Activated CD8-positive, alpha-beta T cell treated with anti-CD3 and anti-CD28 coated beads, Interleukin-2, amount 10 ng/mL, durations not matched to agents 7 days and 5 days (primary cell): Measurements from ENCODE around the gene SHROOM4. TPM values are rescaled to one million over a fixed set of nuclear protein-coding genes. Genes with fewer than 3 reads are reported as not detected.

ENCODE experiments used
- ATAC-seq: fragments of 150-1000 bp; cut with Tn5 transposase; one replicate; pipeline ENCODE4 v1.10.0; 2021; ENCODE audit warnings: moderate library complexity
- CTCF ChIA-PET: fragments of 350-600 bp; sonication (Branson Sonifier 250); formaldehyde crosslinking; loops from one replicate; lab custom pipeline; 2021; ENCODE audit warnings: antibody characterized with exemption; lab: Charles Lee
- POLR2A ChIA-PET: fragments of 350-600 bp; sonication (Branson Sonifier 250); formaldehyde crosslinking; loops from one replicate; lab custom pipeline; 2021; ENCODE audit warnings: antibody characterized with exemption; lab: Charles Lee
- DNase-seq: peaks from one replicate; pipeline ENCODE4 v3.0.0-alpha.2; 2020
- H3K27ac Mint-ChIP-seq: one replicate; pipeline ENCODE4 v1.8.0; 2021; ENCODE audit warnings: mild to moderate bottlenecking, mixed read lengths
- H3K27me3 Mint-ChIP-seq: one replicate; pipeline ENCODE4 v1.8.0; 2021; ENCODE audit warnings: low read depth, mixed read lengths
- H3K36me3 Mint-ChIP-seq: one replicate; pipeline ENCODE4 v1.8.0; 2021; ENCODE audit warnings: low read depth, mixed read lengths
- H3K4me1 Mint-ChIP-seq: one replicate; pipeline ENCODE4 v1.8.0; 2021; ENCODE audit warnings: low read depth, mixed read lengths
- H3K4me3 Mint-ChIP-seq: one replicate; pipeline ENCODE4 v1.8.0; 2021; ENCODE audit warnings: mild to moderate bottlenecking, mixed read lengths
- H3K9me3 Mint-ChIP-seq: one replicate; pipeline ENCODE4 v1.8.0; 2022; ENCODE audit warnings: mixed read lengths; ENCODE audit not compliant: insufficient read depth
- total RNA-seq, 2 experiments: library from RNA; stranded (reverse); gene quantifications; one replicate each; pipeline ENCODE4 v1.2.3, GENCODE V29; 2021

The SHROOM4 gene, protein sequence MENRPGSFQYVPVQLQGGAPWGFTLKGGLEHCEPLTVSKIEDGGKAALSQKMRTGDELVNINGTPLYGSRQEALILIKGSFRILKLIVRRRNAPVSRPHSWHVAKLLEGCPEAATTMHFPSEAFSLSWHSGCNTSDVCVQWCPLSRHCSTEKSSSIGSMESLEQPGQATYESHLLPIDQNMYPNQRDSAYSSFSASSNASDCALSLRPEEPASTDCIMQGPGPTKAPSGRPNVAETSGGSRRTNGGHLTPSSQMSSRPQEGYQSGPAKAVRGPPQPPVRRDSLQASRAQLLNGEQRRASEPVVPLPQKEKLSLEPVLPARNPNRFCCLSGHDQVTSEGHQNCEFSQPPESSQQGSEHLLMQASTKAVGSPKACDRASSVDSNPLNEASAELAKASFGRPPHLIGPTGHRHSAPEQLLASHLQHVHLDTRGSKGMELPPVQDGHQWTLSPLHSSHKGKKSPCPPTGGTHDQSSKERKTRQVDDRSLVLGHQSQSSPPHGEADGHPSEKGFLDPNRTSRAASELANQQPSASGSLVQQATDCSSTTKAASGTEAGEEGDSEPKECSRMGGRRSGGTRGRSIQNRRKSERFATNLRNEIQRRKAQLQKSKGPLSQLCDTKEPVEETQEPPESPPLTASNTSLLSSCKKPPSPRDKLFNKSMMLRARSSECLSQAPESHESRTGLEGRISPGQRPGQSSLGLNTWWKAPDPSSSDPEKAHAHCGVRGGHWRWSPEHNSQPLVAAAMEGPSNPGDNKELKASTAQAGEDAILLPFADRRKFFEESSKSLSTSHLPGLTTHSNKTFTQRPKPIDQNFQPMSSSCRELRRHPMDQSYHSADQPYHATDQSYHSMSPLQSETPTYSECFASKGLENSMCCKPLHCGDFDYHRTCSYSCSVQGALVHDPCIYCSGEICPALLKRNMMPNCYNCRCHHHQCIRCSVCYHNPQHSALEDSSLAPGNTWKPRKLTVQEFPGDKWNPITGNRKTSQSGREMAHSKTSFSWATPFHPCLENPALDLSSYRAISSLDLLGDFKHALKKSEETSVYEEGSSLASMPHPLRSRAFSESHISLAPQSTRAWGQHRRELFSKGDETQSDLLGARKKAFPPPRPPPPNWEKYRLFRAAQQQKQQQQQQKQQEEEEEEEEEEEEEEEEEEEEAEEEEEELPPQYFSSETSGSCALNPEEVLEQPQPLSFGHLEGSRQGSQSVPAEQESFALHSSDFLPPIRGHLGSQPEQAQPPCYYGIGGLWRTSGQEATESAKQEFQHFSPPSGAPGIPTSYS (N-terminal part only)
- total RNA-seq: not detected

DNA sequence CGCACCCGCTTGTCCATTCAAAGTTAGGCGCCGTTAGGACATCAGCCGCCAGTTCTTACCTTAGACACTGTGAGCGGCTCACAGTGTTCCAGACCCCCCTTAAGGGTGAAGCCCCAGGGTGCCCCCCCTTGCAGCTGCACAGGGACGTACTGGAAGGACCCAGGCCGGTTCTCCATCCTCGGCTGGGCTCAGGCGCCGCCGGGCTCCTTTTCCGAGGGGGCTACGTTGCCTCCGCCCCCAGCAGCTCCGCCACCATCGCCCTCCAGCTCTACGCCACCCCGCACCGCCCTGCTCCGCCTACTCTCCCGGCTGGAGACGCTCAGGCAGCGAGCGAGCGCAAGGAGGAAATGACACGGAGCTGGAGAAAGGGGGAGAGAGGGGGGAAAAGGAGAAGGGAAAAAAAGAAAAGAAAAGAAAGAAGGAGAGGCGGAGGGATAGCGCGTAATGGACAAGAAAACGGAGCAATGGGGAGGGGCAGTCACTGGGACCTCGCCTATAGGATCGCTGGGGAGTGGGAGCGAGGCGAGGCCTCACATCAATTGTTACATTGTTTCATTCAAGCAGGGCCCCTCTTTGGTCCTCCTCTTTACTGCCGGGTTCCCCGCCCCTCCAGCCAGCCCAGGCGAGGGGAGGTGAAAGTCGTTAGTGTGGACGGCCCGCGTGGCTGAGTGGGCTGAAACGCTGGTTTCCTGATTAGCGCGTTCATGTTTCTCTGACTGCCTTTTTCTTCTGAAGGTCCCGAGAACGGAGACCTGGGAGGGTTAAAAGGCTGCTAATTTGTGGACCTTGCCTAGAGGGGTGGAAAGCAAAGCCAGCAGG is at the start of gene SHROOM4:
Gene SHROOM4 (minus strand): TSS at position 352 of the 819 bp plus-strand sequence. CDS start 176 bp downstream, at position 176.
- POLR2A ChIA-PET: no interaction called here
- Mint-ChIP-seq H3K27ac (no peak within 1 kb of the TSS), H3K4me1 (peaks cover 8% of the 10 kb centered on the region), H3K4me3 (no peak within 1 kb of the TSS), H3K27me3 (peaks cover 31% of the 10 kb centered on the region), H3K9me3 (no peaks in the 10 kb centered on the region), H3K36me3 (no peaks in the 10 kb centered on the region)
- DNase-seq (no peak), ATAC-seq (no peak)
- CTCF ChIA-PET: interaction anchor here (0.6 kb wide), 1 partner anchor 73 kb away, joined by 3 read pairs; no protein-coding TSS in a partner anchor

DNA sequence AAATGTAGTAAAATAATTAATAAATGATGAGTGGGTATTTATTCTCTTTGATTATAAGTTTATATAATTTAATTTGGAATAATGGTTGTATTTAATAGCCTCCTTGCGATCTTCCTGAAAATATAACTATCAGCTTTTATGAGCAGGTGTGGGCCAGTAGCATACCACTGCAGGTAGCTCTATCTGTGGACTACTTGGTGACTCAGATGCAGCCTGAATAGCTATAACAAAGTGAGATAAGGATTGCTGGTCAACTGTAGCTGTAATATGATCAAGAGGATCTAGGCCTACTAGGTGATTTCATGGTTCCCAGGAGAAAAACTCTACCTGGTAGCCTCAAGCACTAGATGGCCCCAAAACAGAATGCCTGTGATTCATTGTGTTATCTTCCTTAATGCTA is 49.5 kb upstream of the SHROOM4 start:
- Mint-ChIP-seq H3K4me3 (no peak overlapping the region), H3K27me3 (no peaks in the 10 kb centered on the region), H3K4me1 (no peaks in the 10 kb centered on the region), H3K27ac (no peak overlapping the region), H3K9me3 (no peaks in the 10 kb centered on the region), H3K36me3 (no peaks in the 10 kb centered on the region)
- ChIA-PET POLR2A (no interaction called here), CTCF (no interaction called here)
- ATAC-seq (no peak), DNase-seq (no peak)

DNA sequence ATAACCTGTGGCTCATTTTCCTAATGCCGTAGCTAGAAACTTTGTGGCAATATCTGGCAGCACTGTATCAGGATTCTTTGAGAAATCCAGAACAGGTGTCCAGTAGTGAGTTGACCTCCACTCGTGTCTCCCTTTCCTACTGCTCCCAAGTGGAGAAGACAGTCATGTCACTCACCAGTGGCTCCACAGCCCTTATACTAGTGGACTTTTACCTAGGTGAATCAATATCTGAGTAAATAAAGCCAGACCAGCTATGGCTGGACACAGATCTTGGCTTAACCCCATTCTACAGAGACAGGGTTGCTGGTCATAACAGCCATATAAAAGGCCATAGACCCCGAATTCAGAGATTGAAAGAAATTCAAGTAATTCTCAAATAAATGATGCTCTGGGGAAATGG is 46.5 kb upstream of the SHROOM4 start:
- no peaks in the 10 kb centered on the region for H3K4me1 Mint-ChIP-seq
- ATAC-seq: no peak
- no peaks in the 10 kb centered on the region for H3K9me3 Mint-ChIP-seq
- DNase-seq: no peak
- CTCF ChIA-PET: no interaction called here
- POLR2A ChIA-PET: no interaction called here
- H3K27me3 Mint-ChIP-seq: no peaks in the 10 kb centered on the region
- no peaks in the 10 kb centered on the region for H3K36me3 Mint-ChIP-seq
- no peak overlapping the region for H3K27ac Mint-ChIP-seq
- H3K4me3 Mint-ChIP-seq: no peak overlapping the region

DNA sequence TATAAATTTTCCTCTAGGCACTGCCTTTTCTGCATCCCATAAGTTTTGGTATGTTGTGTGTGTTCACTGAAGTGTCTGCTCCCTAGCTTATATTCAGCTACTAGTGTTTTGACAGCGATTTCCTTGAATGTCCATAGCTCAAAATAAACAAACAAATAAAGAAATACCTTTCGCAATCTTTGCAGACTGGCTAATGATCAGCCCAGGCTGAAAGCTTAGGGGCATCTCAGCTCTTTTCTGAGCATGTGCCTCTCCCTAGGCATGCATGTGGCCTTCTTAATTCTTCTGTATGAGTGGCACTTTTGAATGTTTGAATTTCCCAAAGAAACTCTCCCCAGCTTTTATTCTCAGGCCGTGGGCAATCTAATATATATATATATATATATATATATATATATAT is 44.6 kb upstream of the SHROOM4 start:
- CTCF ChIA-PET: no interaction called here
- ATAC-seq (no peak), DNase-seq (no peak)
- POLR2A ChIA-PET: no interaction called here
- Mint-ChIP-seq H3K36me3 (no peaks in the 10 kb centered on the region), H3K4me3 (no peak overlapping the region), H3K27ac (no peak overlapping the region), H3K9me3 (no peaks in the 10 kb centered on the region), H3K27me3 (no peaks in the 10 kb centered on the region), H3K4me1 (no peaks in the 10 kb centered on the region)

DNA sequence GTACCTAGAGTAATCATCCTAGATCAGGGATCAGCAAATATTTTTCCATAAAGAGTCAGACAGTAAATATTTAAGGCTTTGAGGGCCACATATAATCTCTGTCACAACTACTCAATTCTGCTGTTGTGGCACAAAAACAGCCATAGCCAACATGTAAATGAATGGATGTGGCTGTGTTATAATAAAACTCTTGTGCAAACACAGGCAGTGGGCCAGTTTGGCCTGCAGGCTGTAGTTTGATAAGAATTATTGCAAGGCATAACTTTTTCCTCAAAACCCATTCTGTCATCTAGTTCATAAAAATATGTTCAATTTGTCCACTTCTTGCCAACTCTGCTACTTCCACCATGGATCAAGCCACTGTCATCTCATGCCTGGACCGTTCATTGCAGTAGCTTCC is 39.4 kb upstream of the SHROOM4 start:
- POLR2A ChIA-PET: no interaction called here

DNA sequence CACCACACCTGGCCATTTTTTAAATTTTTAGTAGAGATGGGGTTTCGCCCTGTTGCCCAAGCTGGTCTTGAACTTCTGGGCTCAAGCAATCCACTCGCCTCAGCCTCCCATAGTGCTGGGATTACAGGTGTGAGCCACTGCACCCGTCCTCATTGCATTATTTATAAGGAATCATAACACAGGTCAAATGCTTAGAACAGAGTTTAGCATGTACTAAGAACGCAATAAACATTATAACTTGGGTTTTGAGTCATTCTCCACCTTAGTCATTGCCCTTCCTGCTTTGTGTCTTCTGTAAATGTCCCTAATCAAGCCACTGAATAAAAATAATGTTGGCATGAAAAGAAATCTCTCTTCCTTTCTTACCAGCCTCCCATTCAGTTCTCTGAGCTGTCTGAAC is 38.5 kb upstream of the SHROOM4 start:
- Mint-ChIP-seq H3K27me3 (no peaks in the 10 kb centered on the region), H3K4me3 (no peak overlapping the region), H3K27ac (no peak overlapping the region), H3K36me3 (no peaks in the 10 kb centered on the region), H3K4me1 (no peaks in the 10 kb centered on the region), H3K9me3 (no peaks in the 10 kb centered on the region)
- ChIA-PET CTCF (no interaction called here), POLR2A (no interaction called here)
- no peak for DNase-seq
- ATAC-seq: no peak

More for the DNA sequence above, 39.4 kb upstream of the SHROOM4 start:
- Mint-ChIP-seq H3K4me3 (no peak overlapping the region), H3K9me3 (no peaks in the 10 kb centered on the region), H3K36me3 (no peaks in the 10 kb centered on the region), H3K4me1 (no peaks in the 10 kb centered on the region), H3K27ac (no peak overlapping the region), H3K27me3 (no peaks in the 10 kb centered on the region)
- CTCF ChIA-PET: no interaction called here
- ATAC-seq: no peak
- no peak for DNase-seq

DNA sequence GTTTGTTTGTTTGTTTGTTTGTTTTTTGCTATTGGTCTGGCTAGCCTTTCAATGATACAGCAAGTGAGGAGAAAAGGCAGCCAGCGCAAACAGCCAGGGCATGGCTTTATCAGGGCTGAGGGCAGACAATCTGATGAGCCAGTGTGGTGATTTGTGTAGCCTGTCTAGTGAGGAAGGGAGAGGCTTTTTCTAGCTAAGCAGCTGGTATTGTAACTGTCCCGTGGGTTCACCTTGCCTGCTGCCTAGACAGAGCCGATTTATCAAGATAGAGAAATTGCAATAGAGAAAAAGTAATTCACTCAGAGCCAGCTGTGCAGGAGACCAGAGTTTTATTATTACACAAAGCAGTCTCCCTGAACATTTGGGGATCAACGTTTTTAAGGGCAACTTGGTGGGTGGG is 28.2 kb upstream of the SHROOM4 start:
- H3K4me3 Mint-ChIP-seq: no peak overlapping the region
- no peak for DNase-seq
- no peaks in the 10 kb centered on the region for H3K4me1 Mint-ChIP-seq
- ChIA-PET CTCF (no interaction called here), POLR2A (no interaction called here)
- no peak for ATAC-seq
- no peak overlapping the region for H3K27ac Mint-ChIP-seq
- H3K27me3 Mint-ChIP-seq: no peaks in the 10 kb centered on the region
- no peaks in the 10 kb centered on the region for H3K36me3 Mint-ChIP-seq
- H3K9me3 Mint-ChIP-seq: no peaks in the 10 kb centered on the region

DNA sequence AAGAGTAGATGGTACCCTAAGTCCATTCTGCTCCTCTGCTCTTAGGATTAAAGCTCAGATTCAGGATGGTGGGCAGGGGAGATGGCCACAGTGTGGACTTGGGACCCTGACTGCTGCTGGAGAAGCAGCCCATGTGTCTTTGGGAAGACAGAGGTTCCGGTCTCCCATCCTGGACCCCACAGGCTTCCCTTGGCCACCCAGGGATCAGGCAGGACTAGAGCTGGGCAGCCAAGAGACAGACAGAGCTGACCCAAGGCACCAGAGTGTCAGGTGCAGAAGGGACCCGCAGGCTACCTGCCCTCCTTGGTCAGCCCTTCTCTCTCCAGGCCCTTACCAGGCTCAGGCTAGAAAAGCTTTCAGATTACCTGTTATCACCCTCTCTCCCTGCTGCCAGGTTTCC is 25.7 kb upstream of the SHROOM4 start:
- no peak for DNase-seq
- ChIA-PET POLR2A (no interaction called here), CTCF (no interaction called here)
- Mint-ChIP-seq H3K27me3 (no peaks in the 10 kb centered on the region), H3K4me3 (no peak overlapping the region), H3K36me3 (no peaks in the 10 kb centered on the region), H3K4me1 (no peaks in the 10 kb centered on the region), H3K27ac (no peak overlapping the region), H3K9me3 (no peaks in the 10 kb centered on the region)
- ATAC-seq: no peak

DNA sequence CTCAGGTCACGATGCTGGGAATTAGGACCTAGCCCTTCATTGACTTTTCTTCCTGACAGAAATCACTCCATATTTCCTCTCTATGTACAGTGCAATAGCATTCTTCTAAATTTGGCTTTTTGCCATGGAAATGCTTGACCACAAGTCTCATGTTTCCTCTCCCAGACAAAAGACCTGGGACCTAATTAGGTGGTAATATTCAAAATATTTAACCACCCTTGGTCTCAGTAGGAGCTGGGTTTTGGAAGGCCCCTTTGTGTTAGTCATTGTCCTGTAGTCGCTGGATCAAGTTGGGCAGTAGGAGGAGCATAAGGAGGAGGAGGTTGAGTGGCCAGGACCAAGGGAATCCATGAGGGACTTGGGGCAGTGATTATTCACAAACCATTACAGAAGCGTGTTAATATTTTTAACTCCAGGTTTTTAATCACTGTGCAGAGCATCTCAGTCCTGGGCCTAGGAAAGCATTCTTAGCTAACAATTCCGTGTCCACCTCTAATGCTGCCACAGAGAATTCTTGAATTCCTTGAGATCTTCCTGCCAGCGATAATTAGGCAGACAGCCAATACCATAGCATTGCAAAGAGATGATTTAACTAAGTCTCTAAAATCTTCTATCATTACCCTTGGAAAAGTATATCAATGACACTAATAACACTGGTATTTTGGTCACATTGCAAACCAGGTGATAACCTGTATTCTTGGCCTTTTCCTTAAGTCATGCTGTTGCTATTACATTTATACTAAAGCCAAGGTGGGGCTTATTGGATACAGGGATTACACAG is 25.0 kb upstream of the SHROOM4 start:
- H3K9me3 Mint-ChIP-seq: no peaks in the 10 kb centered on the region
- DNase-seq (no peak), ATAC-seq (no peak)
- no peak overlapping the region for H3K27ac Mint-ChIP-seq
- H3K4me3 Mint-ChIP-seq: no peak overlapping the region
- CTCF ChIA-PET: no interaction called here
- H3K4me1 Mint-ChIP-seq: no peaks in the 10 kb centered on the region
- POLR2A ChIA-PET: no interaction called here
- H3K27me3 Mint-ChIP-seq: no peaks in the 10 kb centered on the region
- H3K36me3 Mint-ChIP-seq: no peaks in the 10 kb centered on the region

DNA sequence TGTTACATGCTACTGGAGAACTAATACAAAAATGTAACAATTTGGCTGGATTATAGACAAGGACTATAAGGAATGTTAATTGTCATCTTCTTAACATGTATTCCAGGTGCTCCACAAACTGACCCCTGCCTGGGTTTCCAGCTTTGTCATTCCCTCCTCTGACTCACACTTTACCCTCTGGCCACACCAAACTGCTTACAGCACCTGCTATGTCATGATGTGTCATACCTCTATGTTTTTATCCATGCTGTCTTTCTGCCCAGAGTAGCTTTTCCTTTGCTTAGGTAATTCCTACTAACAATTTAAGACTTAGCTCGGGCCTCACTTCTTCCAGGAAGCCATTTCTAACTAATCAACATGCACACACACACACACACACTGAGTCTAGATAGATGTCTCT is 14.0 kb upstream of the SHROOM4 start:
- DNase-seq (no peak), ATAC-seq (no peak)
- POLR2A ChIA-PET: no interaction called here
- Mint-ChIP-seq H3K4me3 (no peak overlapping the region), H3K4me1 (no peaks in the 10 kb centered on the region), H3K36me3 (no peaks in the 10 kb centered on the region), H3K27ac (no peak overlapping the region), H3K9me3 (no peaks in the 10 kb centered on the region), H3K27me3 (no peaks in the 10 kb centered on the region)
- CTCF ChIA-PET: no interaction called here

DNA sequence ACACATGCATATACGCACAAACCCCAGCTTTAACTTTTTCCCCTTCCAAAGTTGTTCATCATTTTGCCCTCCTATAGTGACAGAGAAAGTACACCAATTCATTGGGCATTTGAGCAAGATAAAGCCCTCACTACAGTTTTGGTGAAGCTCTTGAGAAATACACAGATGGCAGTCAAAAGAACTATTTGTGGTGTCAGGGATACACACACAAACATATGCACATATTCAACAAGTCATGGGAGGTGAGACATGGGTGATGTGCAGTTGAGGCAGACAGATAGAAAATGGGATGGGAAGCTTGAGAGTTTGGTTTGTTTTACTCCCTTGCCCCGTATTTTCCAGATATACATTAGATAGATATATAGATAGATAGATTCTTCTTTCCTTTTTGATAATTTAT is 11.8 kb upstream of the SHROOM4 start:
- Mint-ChIP-seq H3K27ac (no peak overlapping the region), H3K9me3 (no peaks in the 10 kb centered on the region), H3K27me3 (no peaks in the 10 kb centered on the region), H3K4me1 (no peaks in the 10 kb centered on the region), H3K4me3 (no peak overlapping the region), H3K36me3 (no peaks in the 10 kb centered on the region)
- DNase-seq: no peak
- ChIA-PET CTCF (no interaction called here), POLR2A (no interaction called here)
- ATAC-seq: no peak
